PC-9 (cell line): ENCODE data around the gene SNX15.

Source experiments
- CTCF ChIP-seq: fragments of 200-600 bp; sonication (generic); conservative IDR thresholded peaks from 2 replicates; pipeline ENCODE4 v1.6.1; 2017; ENCODE audit warnings: mixed run types, antibody characterized with exemption, mild to moderate bottlenecking, moderate library complexity
- EZH2 ChIP-seq: fragments of 200-600 bp; sonication (generic); IDR thresholded peaks from 2 replicates; pipeline ENCODE4 v1.8.0; 2017; ENCODE audit warnings: antibody characterized with exemption, low read depth

- TF ChIP-seq CTCF (no peak), EZH2 (no peak)
Observed at GRCh38 chr11:64990222-64990923, 36.9 kb upstream of the SNX15 start.
